HG03520 (cell line): ENCODE results near the gene ZNF853.
"Not testable (repeated sequence)": the region's sequence is repeated elsewhere in the genome, so short reads cannot be mapped to it uniquely, and the experiment has no call there.

Experiments used
- ATAC-seq: cut with Tn5 transposase; IDR thresholded peaks from one replicate; pipeline ENCODE4 v1.9.1; 2021; ENCODE audit warnings: mild to moderate bottlenecking, moderate library complexity; ENCODE audit not compliant: unreplicated experiment

The ZNF853 gene

GRCh38 chr7:6650521-6651011, 35.2 kb downstream of the ZNF853 start:
- no peak for ATAC-seq

- no peak for ATAC-seq
Observed at GRCh38 chr7:6651851-6652445, 36.5 kb downstream of the ZNF853 start.

GRCh38 chr7:6652446-6653011, 37.1 kb downstream of the ZNF853 start:
- no peak for ATAC-seq

GRCh38 chr7:6653071-6654003, 37.9 kb downstream of the ZNF853 start:
- ATAC-seq: no peak

GRCh38 chr7:6654113-6654841, 38.9 kb downstream of the ZNF853 start:
- no peak for ATAC-seq

- no peak for ATAC-seq
Observed at GRCh38 chr7:6654842-6655610, 39.6 kb downstream of the ZNF853 start.

GRCh38 chr7:6655636-6656385, 40.4 kb downstream of the ZNF853 start:
- ATAC-seq: no peak

- no peak for ATAC-seq
Observed at GRCh38 chr7:6656413-6656812, 41.0 kb downstream of the ZNF853 start.

- ATAC-seq: no peak
Observed at GRCh38 chr7:6658618-6659345, 43.4 kb downstream of the ZNF853 start.

- ATAC-seq: not testable (repeated sequence)
Observed at GRCh38 chr7:6670851-6671250, 55.4 kb downstream of the ZNF853 start.
